Tibial nerve (tissue), 4 donors: ENCODE measurements around the gene GRIN1.

Experiments
- CTCF ChIP-seq, 5 experiments: fragments of 200-600 bp in 3 of 5; fragments of 450-650 bp in 2 of 5; sonication (generic) in 3 of 5; IDR thresholded peaks; one replicate each; pipeline ENCODE4 v1.5.1; 2016 to 2019; ENCODE audit warnings: antibody characterized with exemption in 5 of 5, mild to moderate bottlenecking in 3 of 5, moderate library complexity in 2 of 5
- EP300 ChIP-seq, 2 donors: sonication (generic); formaldehyde crosslinking; IDR thresholded peaks; one replicate each; pipeline ENCODE4 v1.6.1; 2017; ENCODE audit warnings: antibody characterized with exemption in 2 of 2, mild to moderate bottlenecking in 1 of 2

- TF ChIP-seq CTCF (IDR thresholded peaks at IDR 0.05) = no peak
- TF ChIP-seq EP300 (IDR thresholded peaks at IDR 0.05) = no peak
These were observed 56.0 kb downstream of the GRIN1 start for GRCh38 chr9:137194909-137195308.
